ENCODE measurements around the gene NFIC. TPM values are rescaled to one million over a fixed set of nuclear protein-coding genes. Genes with fewer than 3 reads are reported as not detected.
"Not testable (repeated sequence)": the region's sequence is repeated elsewhere in the genome, so short reads cannot be mapped to it uniquely, and the experiment has no call there.

The NFIC gene
- total RNA-seq, 1 donor = 17.3 TPM

DNA sequence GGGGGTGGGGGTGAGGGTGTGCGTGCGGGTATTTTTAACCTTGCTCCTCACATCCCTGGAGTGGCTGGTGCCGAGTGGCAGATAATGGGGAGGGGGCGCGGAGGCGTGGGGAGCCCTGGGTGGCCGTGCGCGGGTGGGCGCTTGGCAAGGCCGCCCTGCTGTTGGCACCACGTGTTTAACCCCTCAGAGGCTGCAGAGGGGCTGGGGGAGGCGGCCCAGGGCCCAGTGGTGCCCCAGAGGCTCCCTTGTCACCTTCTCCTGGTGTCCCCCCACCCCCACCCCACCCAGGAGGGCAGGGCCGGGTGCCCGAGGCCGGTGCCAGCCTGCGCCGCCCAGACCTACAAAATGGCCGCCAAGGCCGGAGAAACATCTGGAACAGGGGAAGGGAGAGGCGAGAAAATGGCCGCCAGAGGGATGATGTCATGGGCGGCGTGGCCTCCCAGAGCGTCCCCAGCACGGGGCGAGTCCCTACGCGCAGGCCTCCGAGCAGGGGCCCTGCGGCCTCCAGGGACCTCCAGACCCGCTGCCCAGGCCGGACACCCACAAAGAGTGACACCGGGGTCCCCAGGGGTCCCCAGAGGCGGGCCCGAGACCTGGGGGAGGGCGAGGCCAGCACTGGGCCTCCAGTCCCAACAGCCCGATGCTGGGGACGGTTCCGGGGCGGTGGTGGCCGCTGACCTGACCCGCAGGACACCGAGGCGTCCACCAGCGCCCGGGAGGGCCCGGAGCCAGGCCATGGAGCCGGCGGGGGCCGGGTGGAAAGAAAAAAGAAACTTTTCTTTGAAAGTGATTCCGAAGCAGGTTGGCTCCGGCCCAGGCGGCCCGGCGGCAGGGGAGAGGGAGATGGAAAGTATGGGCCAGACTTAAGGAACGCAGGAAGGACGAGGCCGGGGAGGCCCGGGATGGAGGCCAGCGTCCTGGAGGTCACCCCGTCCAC is 38.2 kb downstream of the NFIC start:
- no peaks in the 10 kb centered on the region for H3K27me3 ChIP-seq (ENCODE audit: insufficient read depth, low read length)
- no peak overlapping the region for H3K4me3 ChIP-seq (ENCODE audit: low read length)
- no peaks in the 10 kb centered on the region for H3K9me3 ChIP-seq (ENCODE audit: low read depth, low read length)
- H3K4me1 ChIP-seq (ENCODE audit: insufficient read depth, low read length) = no peaks in the 10 kb centered on the region

DNA sequence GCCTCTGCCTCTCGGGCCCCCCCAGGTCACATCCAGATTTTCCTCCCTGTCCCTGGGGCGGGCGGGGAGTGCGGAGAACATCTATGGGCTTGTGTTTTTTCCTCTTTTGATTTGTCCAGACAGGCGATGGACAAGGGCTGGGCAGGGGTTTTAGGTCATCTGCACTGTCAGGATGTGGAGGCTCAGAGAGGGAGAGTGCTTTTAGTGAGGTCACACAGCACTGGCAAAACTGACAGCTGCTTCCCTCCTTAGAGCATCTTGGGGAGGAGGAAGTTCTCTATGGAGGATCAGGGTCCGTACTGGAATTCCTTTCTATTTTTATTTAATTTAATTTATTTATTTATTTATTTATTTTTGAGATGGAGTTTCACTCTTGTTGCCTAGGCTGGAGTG is 38.9 kb downstream of the NFIC start:
- Histone ChIP-seq H3K4me3 (ENCODE audit: low read length) (no peak overlapping the region), H3K9me3 (ENCODE audit: low read depth, low read length) (no peaks in the 10 kb centered on the region), H3K4me1 (ENCODE audit: insufficient read depth, low read length) (no peaks in the 10 kb centered on the region), H3K27me3 (ENCODE audit: insufficient read depth, low read length) (no peaks in the 10 kb centered on the region)

DNA sequence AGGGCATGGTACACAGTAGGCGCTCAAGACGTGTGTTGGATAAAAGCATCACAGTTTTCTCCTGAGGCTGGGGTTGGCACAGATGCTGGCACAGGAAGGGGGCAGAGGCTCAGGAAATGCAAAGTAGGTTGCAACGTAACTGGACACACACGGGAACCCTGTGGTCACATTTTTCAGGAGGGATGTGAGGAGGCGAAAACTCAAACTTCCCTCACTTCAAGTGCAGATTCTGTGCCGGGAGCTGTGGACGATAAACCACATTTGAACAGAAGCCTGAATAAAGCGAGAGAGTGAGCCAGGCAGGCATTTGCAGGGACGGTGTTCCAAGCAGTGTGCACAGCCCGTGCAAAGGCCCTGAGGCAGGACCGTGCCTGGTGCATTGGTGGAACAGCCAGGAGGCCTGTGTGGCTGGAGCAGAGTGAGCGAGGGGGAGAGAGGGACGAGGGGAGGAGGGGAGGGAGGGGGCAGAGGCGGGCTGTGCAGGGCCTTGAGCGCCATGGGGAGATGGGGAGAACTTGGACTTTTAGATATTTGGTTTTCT is 40.3 kb downstream of the NFIC start:
- H3K4me3 ChIP-seq (ENCODE audit: low read length) = no peak overlapping the region
- H3K27me3 ChIP-seq (ENCODE audit: insufficient read depth, low read length) = no peaks in the 10 kb centered on the region
- no peaks in the 10 kb centered on the region for H3K4me1 ChIP-seq (ENCODE audit: insufficient read depth, low read length)
- H3K9me3 ChIP-seq (ENCODE audit: low read depth, low read length) = no peaks in the 10 kb centered on the region

DNA sequence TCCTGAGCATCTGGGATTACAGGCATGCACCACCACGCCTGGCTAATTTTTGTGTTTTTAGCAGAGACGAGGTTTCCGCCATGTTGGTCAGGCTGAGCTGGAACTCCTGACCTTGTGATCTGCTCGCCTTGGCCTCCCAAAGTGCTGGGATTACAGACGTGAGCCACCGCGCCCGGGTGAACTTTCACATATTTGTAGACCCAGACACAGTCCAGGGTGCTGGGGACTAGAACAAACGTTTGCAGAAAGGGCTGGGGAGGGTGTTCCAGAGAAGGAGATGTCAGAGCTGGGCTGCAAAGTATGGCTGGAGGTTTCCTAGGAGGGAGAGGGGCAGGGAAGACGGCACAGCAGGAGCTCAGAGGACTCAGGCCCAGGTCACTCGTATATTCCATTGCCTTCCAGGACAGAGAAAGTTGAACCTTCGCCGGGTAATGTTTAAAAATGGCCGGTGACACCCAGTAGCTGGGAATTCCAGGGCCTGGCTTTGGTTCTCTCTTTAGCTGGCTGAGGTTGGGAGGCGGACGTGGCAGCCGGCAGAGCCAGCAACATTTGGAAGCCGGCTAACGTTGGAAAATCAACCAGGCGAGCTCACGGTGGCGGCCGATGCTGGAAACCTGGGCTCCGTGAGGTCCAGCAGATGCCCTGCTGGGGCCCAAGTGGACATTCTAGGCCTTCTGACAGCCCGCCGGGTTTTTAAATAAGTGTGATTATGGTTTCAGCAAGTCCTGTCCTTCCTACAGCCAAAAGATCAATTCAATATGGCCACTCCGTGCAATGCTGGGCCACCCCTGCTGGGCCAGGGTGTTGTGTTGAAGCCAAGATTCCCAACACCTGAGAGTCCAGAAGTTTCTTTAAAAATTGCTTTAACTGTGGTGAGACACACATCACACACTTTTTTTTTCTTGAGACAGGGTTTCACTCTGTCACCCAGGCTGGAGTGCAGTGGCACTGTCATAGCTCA is 41.5 kb downstream of the NFIC start:
- H3K27me3 ChIP-seq (ENCODE audit: insufficient read depth, low read length) = no peaks in the 10 kb centered on the region
- H3K9me3 ChIP-seq (ENCODE audit: low read depth, low read length) = no peaks in the 10 kb centered on the region
- no peaks in the 10 kb centered on the region for H3K4me1 ChIP-seq (ENCODE audit: insufficient read depth, low read length)
- no peak overlapping the region for H3K4me3 ChIP-seq (ENCODE audit: low read length)

DNA sequence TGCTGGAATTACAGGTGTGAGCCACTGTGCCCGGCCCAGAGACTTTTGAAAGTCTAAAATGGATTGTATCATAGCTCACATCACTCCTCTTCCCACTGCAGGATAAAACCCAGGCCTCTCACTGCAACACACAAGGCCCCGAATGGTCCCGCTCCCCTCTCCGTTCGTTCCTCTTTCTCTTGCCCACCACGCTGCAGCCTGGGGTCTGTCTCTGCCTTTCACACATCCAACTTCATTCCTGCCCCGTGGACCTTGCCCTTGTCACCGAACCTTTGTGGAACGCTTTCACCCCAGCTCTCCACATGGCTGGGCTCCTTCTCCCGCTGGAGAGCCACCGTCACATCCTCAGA is 42.6 kb downstream of the NFIC start:
- Histone ChIP-seq H3K9me3 (ENCODE audit: low read depth, low read length) (no peaks in the 10 kb centered on the region), H3K4me1 (ENCODE audit: insufficient read depth, low read length) (no peaks in the 10 kb centered on the region), H3K27me3 (ENCODE audit: insufficient read depth, low read length) (no peaks in the 10 kb centered on the region), H3K4me3 (ENCODE audit: low read length) (no peak overlapping the region)

DNA sequence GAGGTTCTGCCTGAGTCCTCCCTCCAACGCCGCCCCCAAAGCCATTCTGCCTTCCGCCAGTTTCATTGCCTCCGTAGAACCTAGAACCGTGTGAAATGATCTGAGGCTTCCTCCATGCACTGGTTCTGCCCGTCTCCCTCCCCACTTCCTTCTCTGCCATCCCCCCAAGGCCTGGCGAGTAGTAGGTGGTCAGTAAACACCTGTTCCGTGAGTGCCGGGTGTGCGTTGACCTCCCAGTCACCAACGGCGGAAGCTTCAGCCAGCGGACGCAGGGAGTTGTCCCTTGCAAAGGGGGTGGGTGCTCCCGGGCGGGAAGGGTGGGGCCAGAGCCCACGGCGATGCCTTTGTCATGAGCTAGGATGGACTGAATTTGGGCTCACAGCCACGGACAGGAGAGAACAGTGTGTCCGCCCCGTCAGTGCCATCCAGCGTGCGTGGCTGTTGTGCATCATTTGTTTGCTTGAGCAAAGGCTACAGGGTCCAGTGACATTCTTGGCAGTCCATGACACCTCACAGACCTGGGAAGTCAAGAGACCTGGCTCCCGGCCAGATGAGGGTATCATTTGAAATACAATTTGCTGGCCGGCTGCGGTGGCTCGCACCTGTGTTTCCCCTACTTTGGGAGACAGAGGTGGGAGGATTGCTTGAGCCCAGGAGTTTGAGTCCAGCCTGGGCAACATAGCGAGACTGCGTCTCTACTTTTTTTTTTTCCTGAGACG is 43.1 kb downstream of the NFIC start:
- H3K9me3 ChIP-seq (ENCODE audit: low read depth, low read length) = no peaks in the 10 kb centered on the region

DNA sequence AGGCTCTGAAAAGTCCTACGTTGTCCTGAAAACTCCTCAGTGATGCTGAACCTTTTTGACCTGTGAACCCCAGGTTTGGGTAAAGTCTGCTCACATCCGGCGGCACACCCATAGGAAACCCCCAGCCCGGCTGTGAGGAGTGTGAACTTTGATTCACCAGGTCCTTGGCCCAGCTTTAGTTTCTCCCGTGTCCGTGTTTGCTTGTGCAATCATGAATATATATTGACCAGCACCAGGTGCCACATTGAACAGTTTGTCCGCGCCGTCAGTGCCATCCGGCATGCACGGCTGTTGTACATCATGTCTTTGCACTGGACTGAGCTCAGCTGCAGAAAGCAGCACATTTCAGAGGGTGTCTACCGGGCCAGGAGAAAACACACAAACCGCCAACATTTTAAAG is 45.3 kb downstream of the NFIC start:
- H3K4me1 ChIP-seq (ENCODE audit: insufficient read depth, low read length) = no peaks in the 10 kb centered on the region
- H3K9me3 ChIP-seq (ENCODE audit: low read depth, low read length) = no peaks in the 10 kb centered on the region
- H3K4me3 ChIP-seq (ENCODE audit: low read length) = no peak overlapping the region
- H3K27me3 ChIP-seq (ENCODE audit: insufficient read depth, low read length) = no peaks in the 10 kb centered on the region

More for the DNA sequence above, 43.1 kb downstream of the NFIC start:
- Histone ChIP-seq H3K4me3 (ENCODE audit: low read length) (no peak overlapping the region), H3K27me3 (ENCODE audit: insufficient read depth, low read length) (no peaks in the 10 kb centered on the region), H3K4me1 (ENCODE audit: insufficient read depth, low read length) (no peaks in the 10 kb centered on the region)

DNA sequence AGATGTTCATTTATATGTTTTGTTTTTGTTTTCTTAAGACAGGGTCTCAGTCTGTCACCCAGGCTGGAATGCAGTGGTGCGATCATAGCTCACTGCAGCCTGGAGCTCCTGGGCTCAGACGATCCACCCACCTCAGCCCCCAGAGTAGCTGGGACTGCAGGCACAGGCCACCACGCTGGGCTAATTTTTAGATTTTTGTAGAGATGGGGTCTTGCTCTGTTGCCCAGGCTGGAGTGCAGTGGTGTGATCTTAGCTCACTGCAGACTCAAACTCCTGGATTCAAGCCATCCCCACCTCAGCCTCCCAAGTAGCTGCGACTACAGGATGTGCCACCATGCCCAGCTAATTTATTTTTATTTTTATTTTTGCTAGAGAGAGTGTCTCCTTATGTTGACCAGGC is 45.7 kb downstream of the NFIC start:
- Histone ChIP-seq H3K4me1 (ENCODE audit: insufficient read depth, low read length) (no peaks in the 10 kb centered on the region), H3K9me3 (ENCODE audit: low read depth, low read length) (no peaks in the 10 kb centered on the region), H3K27me3 (ENCODE audit: insufficient read depth, low read length) (no peaks in the 10 kb centered on the region), H3K4me3 (ENCODE audit: low read length) (no peak overlapping the region)

DNA sequence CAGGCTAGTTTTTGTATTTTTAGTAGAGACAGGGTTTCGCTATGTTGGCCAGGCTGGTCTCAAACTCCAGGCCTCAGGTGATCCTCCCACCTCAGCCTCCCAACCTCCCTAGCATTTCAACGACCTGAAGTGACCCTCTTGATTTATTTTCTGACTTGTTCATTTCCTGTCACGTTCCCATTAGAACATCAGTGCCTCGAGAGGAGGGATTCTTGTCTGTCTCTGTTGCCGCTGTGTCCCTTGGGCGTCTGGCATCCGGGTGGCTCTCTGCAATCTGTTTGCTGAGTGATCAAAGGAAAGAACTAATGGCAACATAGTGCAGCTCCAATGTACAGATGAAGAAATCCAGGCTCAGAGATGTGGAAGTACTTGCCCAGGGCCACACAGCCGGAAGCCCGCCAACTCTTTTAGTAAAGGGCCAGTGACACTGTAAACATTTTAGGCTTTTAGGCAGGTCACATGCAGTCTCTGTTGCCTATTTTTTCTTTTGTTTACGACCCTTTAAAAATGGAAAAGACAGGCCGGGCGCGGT is 47.5 kb downstream of the NFIC start:
- H3K9me3 ChIP-seq (ENCODE audit: low read depth, low read length) = no peaks in the 10 kb centered on the region
- no peak overlapping the region for H3K4me3 ChIP-seq (ENCODE audit: low read length)
- no peaks in the 10 kb centered on the region for H3K4me1 ChIP-seq (ENCODE audit: insufficient read depth, low read length)
- no peaks in the 10 kb centered on the region for H3K27me3 ChIP-seq (ENCODE audit: insufficient read depth, low read length)

DNA sequence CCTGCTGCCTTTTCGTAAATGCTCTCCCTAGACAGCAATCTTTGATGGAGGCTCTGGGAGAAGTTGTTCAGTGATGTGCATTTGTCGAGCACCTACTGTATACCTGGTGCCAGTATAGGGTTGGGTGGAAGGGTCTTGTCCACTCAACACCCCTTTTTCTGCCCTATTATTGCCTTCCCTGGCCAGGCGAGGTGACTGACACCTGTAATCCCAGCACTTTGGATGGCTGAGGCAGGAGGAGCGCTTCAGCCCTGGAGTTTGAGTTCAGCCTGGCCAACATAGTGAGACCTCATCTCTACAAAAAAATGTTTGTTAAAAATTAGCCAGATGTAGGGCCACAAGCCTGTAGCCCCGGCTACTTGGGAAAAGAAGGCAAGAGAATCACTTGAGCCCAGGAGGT is 49.3 kb downstream of the NFIC start:
- Histone ChIP-seq H3K9me3 (ENCODE audit: low read depth, low read length) (no peaks in the 10 kb centered on the region), H3K27me3 (ENCODE audit: insufficient read depth, low read length) (no peaks in the 10 kb centered on the region), H3K4me3 (ENCODE audit: low read length) (no peak overlapping the region)

DNA sequence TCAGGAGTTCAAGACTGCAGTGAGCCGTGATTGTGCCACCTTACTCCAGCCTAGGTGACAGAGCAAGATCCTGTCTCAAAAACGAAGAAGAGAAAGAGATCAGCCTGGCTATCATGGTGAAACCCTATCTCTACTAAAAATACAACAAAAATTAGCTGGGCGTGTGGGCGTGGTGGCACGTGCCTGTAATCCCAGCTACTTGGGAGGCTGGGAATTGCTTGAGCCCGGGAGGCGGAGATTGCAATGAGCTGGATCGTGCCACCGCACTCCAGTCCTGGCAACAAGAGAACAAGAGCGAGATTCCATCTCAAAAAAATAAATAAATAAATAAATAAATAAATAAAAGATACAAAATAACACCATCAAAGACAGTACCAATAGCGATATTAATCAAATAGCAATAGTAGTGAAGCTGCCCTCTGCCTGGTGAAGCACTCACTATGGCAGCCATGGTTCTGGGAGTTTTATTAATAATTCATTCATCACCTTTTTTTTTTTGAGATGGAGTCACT is 53.9 kb downstream of the NFIC start:
- Histone ChIP-seq H3K9me3 (ENCODE audit: low read depth, low read length) (no peaks in the 10 kb centered on the region), H3K4me1 (ENCODE audit: insufficient read depth, low read length) (no peaks in the 10 kb centered on the region), H3K4me3 (ENCODE audit: low read length) (no peak overlapping the region), H3K27me3 (ENCODE audit: insufficient read depth, low read length) (no peaks in the 10 kb centered on the region)

More for the DNA sequence above, 49.3 kb downstream of the NFIC start:
- no peaks in the 10 kb centered on the region for H3K4me1 ChIP-seq (ENCODE audit: insufficient read depth, low read length)

DNA sequence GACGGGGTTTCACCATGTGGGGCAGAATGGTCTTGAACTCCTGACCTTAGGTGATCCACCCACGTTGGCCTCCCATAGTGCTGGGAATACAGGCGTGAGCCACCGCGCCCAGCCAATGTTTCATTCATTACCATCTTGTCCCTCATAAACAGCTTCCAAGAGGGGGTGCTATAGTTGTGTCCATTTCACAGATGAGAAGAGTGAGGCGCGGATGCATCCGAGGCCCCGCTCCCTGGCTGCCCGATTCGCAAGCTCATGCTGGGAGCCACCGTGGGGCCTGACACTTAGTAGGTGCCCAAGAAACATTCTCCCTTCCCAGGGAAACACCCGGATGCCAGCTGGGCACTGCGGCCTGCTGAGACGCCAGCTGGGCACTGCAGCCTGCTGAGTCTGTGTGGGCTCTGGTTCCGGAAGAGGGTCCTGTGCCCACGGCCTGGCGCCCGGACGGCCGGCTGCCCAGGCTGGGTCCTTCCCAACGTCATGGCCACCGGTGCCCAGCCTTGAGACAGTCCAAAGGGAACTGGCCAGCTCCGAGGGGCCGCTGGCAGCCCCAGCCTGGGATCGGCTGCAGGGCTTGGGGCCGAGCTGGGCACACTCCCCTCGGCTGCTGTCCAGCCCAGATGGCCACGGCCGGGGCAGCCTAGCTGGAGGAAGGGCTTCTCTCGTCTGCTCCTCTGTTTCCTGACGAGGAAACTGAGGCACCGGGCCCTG is 54.7 kb downstream of the NFIC start:
- Histone ChIP-seq H3K9me3 (ENCODE audit: low read depth, low read length) (no peaks in the 10 kb centered on the region), H3K4me1 (ENCODE audit: insufficient read depth, low read length) (no peaks in the 10 kb centered on the region), H3K4me3 (ENCODE audit: low read length) (no peak overlapping the region), H3K27me3 (ENCODE audit: insufficient read depth, low read length) (no peaks in the 10 kb centered on the region)

DNA sequence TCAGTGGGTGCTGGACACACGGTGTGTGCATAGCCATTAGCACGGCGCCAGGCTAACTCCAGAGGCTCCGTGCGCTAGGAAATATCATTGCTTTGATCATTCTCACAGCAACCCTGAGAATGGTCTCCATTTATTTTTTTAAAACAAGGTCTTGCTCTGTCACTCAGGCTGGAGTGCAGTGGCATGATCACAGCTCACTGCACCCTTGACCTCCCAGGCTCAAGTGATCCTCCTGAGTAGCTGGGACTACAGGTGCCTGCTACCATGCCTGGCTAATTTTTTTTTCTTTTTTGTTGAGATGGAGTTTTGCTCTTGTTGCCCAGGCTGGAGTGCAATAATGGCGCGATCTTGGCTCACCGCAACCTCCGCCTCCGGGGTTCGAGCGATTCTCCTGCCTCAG is 55.3 kb downstream of the NFIC start:
- not testable (repeated sequence) for H3K9me3 ChIP-seq (ENCODE audit: low read depth, low read length); H3K4me3 ChIP-seq (ENCODE audit: low read length); H3K4me1 ChIP-seq (ENCODE audit: insufficient read depth, low read length); H3K27me3 ChIP-seq (ENCODE audit: insufficient read depth, low read length)
